Testis (tissue), 2 donors: Measurements from ENCODE around the gene DMRTA2.

Source experiments
- POLR2A ChIP-seq: fragments of 450-650 bp; IDR thresholded peaks from one replicate; pipeline ENCODE4 v1.6.1; 2017; ENCODE audit warnings: antibody characterized with exemption, mild to moderate bottlenecking, moderate library complexity
- TF ChIP-seq, protein P1 (sequence below), 3 experiments: fragments of 450-650 bp in 2 of 3; fragments of 200-600 bp in 1 of 3; sonication (generic) in 1 of 3; IDR thresholded peaks; one replicate each; pipeline ENCODE4 v1.5.1; 2016 to 2019; ENCODE audit warnings: antibody characterized with exemption in 3 of 3, mild to moderate bottlenecking in 2 of 3, moderate library complexity in 1 of 3

DNA sequence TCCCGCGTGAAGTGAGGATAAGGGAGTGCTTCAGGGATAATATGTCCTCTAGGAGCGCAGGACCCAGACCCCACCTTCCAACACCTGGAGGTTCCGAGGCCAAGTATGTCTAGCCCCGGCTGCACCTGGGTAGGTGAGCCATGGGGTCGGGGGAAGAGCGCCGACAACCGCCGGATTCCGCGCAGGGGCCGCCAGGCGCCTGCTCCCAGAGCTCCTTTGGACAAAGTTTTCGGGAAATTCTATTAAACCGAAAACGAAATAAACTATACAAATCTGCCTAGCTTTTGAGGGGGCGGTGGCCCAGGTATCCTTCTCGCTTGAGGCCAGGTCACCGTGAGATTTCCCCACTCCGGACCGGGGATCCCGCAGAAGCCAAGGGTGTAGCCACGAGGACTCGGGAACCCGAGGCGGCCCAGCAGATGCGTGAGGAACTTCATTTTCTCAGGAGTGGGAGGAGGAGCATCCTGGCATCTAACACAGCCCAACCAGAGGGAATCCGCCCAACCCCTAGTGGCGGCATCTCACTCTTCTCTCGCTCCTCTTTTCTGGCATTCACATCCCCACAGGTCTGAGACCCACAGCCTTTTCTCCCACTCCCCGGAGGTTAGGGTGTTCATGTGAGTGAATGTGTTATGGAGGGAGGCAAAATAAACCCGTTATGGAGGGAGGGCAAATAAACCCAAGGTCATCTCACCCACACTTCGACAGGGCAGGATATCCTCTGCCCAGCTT, 2.3 kb upstream of the DMRTA2 start:
- TF ChIP-seq, protein P1, sequence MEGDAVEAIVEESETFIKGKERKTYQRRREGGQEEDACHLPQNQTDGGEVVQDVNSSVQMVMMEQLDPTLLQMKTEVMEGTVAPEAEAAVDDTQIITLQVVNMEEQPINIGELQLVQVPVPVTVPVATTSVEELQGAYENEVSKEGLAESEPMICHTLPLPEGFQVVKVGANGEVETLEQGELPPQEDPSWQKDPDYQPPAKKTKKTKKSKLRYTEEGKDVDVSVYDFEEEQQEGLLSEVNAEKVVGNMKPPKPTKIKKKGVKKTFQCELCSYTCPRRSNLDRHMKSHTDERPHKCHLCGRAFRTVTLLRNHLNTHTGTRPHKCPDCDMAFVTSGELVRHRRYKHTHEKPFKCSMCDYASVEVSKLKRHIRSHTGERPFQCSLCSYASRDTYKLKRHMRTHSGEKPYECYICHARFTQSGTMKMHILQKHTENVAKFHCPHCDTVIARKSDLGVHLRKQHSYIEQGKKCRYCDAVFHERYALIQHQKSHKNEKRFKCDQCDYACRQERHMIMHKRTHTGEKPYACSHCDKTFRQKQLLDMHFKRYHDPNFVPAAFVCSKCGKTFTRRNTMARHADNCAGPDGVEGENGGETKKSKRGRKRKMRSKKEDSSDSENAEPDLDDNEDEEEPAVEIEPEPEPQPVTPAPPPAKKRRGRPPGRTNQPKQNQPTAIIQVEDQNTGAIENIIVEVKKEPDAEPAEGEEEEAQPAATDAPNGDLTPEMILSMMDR (IDR thresholded peaks at IDR 0.05), result no peak
- no peak for TF ChIP-seq POLR2A
